Calu3 (cell line): ENCODE results near the gene DCHS1. TPM values are rescaled to one million over a fixed set of nuclear protein-coding genes. Genes with fewer than 3 reads are reported as not detected.

Source experiments
- BruUV-seq: library from RNA; stranded (reverse); fragments of 400-500 nt; replicated peaks from 2 replicates; lab custom pipeline; 2021; lab: Mats Ljungman, UMichigan
- CTCF ChIA-PET: fragments of 300-600 bp; sonication (Branson Sonifier 250); formaldehyde crosslinking; loops from one replicate; lab custom pipeline; 2022; ENCODE audit warnings: antibody characterized with exemption; lab: Charles Lee
- DNase-seq: peaks from one replicate; pipeline ENCODE4 v3.0.0; 2022
- H3K27ac Mint-ChIP-seq: one replicate; pipeline ENCODE4 v1.8.0; 2022; ENCODE audit warnings: mixed read lengths; ENCODE audit not compliant: unreplicated experiment
- H3K27me3 Mint-ChIP-seq: one replicate; pipeline ENCODE4 v1.8.0; 2022; ENCODE audit warnings: mixed read lengths; ENCODE audit not compliant: unreplicated experiment
- H3K36me3 Mint-ChIP-seq: one replicate; pipeline ENCODE4 v1.8.0; 2022; ENCODE audit warnings: mild to moderate bottlenecking, moderate library complexity, mixed read lengths; ENCODE audit not compliant: insufficient read depth, unreplicated experiment
- H3K4me1 Mint-ChIP-seq: one replicate; pipeline ENCODE4 v1.8.0; 2022; ENCODE audit warnings: mild to moderate bottlenecking, low read depth, mixed read lengths; ENCODE audit not compliant: unreplicated experiment
- H3K4me3 Mint-ChIP-seq: one replicate; pipeline ENCODE4 v1.8.0; 2022; ENCODE audit warnings: mild to moderate bottlenecking, low read depth, moderate library complexity, mixed read lengths; ENCODE audit not compliant: unreplicated experiment
- H3K9me3 Mint-ChIP-seq: one replicate; pipeline ENCODE4 v1.8.0; 2022; ENCODE audit warnings: low read depth, mixed read lengths; ENCODE audit not compliant: unreplicated experiment
- CTCF ChIP-seq: fragments of 200-600 bp; IDR thresholded peaks from one replicate; pipeline ENCODE4 v1.8.0; 2022; ENCODE audit warnings: antibody characterized with exemption; ENCODE audit not compliant: unreplicated experiment
- intact Hi-C: fragments of 100-400 bp; cut with micrococcal nuclease; formaldehyde crosslinking; loops from one replicate; pipeline ENCODE4 v1.10.0; 2022; ENCODE audit not compliant: unreplicated experiment
- total RNA-seq: library from RNA; stranded (reverse); gene quantifications from 2 replicates; pipeline ENCODE4 v1.2.3, GENCODE V29; 2022

Gene DCHS1
- total RNA-seq, 1 experiment from 2014 or later: 0.02 TPM

- H3K9me3 Mint-ChIP-seq: no peaks in the 10 kb centered on the region
- H3K4me1 Mint-ChIP-seq: peaks cover 12% of the 10 kb centered on the region
- no peak overlapping the region for H3K27ac Mint-ChIP-seq
- H3K27me3 Mint-ChIP-seq: no peaks in the 10 kb centered on the region
- no TSS peak for BruUV-seq
- intact Hi-C loops: loop anchor here (10.0 kb wide), 1 partner anchor 130 kb away; the partner anchor contains the start of genes ARFIP2 and TIMM10B
- H3K36me3 Mint-ChIP-seq: no peaks in the 10 kb centered on the region
- H3K4me3 Mint-ChIP-seq: no peak overlapping the region
- CTCF ChIA-PET: no interaction called here
- no peak for TF ChIP-seq CTCF
- DNase-seq: no peak
These were observed 40.6 kb downstream of the DCHS1 start for GRCh38 chr11:6615046-6615445.

GRCh38 chr11:6614446-6614845 is 41.2 kb downstream of the DCHS1 start:
- Mint-ChIP-seq H3K27me3 (no peaks in the 10 kb centered on the region), H3K9me3 (no peaks in the 10 kb centered on the region), H3K4me1 (peaks cover 17% of the 10 kb centered on the region), H3K27ac (no peak overlapping the region), H3K36me3 (no peaks in the 10 kb centered on the region), H3K4me3 (no peak overlapping the region)
- intact Hi-C loops: loop anchor here (10.0 kb wide), 1 partner anchor 130 kb away; the partner anchor contains the start of genes ARFIP2 and TIMM10B
- no peak for DNase-seq
- no peak for TF ChIP-seq CTCF
- CTCF ChIA-PET: no interaction called here
- BruUV-seq: no TSS peak

GRCh38 chr11:6613496-6613895 is 42.1 kb downstream of the DCHS1 start:
- H3K27me3 Mint-ChIP-seq: no peaks in the 10 kb centered on the region
- no TSS peak for BruUV-seq
- CTCF ChIA-PET: no interaction called here
- DNase-seq: no peak
- no peak overlapping the region for H3K27ac Mint-ChIP-seq
- intact Hi-C loops: loop anchor here (2.0 to 10.0 kb wide), 2 partner anchors 69 to 129 kb away; partner anchors contain the start of genes ARFIP2, MRPL17 and TIMM10B
- TF ChIP-seq CTCF: no peak
- H3K36me3 Mint-ChIP-seq: no peaks in the 10 kb centered on the region
- no peak overlapping the region for H3K4me3 Mint-ChIP-seq
- peaks cover 17% of the 10 kb centered on the region for H3K4me1 Mint-ChIP-seq
- no peaks in the 10 kb centered on the region for H3K9me3 Mint-ChIP-seq

- Mint-ChIP-seq H3K9me3 (no peaks in the 10 kb centered on the region), H3K4me3 (no peak within 1 kb of the TSS), H3K27ac (peak within 1 kb of the TSS; percentile 81), H3K36me3 (no peaks in the 10 kb centered on the region), H3K27me3 (no peaks in the 10 kb centered on the region), H3K4me1 (peaks cover 21% of the 10 kb centered on the region)
- DNase-seq: peak; percentile 97
- BruUV-seq: TSS peak; percentile 98
- CTCF ChIA-PET: interaction anchor here (0.6 to 1.1 kb wide), 3 partner anchors 13 to 145 kb away, joined by 3 to 9 read pairs (median 3); partner anchors contain the start of gene MRPL17
- intact Hi-C loops: loop anchor here (2.0 to 10.0 kb wide), 2 partner anchors 70 to 128 kb away; partner anchors contain the start of genes ARFIP2, MRPL17 and TIMM10B
- TF ChIP-seq CTCF: peak; percentile 26
These were observed 43.2 kb downstream of the DCHS1 start, which contains the start of gene TAF10 for GRCh38 chr11:6612213-6613041. Gene TAF10 (minus strand): TSS chr11:6612216. CDS start chr11:6612189, 27 bp downstream.
